HepG2 (cell line): Measurements from ENCODE around the gene ZNF608. TPM values are rescaled to one million over a fixed set of nuclear protein-coding genes. Genes with fewer than 3 reads are reported as not detected.

ENCODE experiments used
- ATAC-seq: fragments of 200-7000 bp; cut with Tn5 transposase; 3 replicates; pipeline ENCODE4 v1.9.1; 2020; ENCODE audit warnings: mild to moderate bottlenecking, moderate library complexity
- BruUV-seq: library from RNA; stranded (reverse); fragments of 400-500 nt; replicated peaks from 2 replicates; lab custom pipeline; 2021; lab: Mats Ljungman, UMichigan
- CTCF ChIA-PET: fragments of 300-600 bp; formaldehyde crosslinking; extraction: SDS; loops from one replicate; lab custom pipeline; 2021; ENCODE audit warnings: low total read pairs, inconsistent platforms, low intra/inter-chr PET ratio; lab: Yijun Ruan, JAX
- POLR2A ChIA-PET: fragments of 350-600 bp; sonication (Branson Sonifier 250); formaldehyde crosslinking; loops from one replicate; lab custom pipeline; 2020; ENCODE audit warnings: antibody characterized with exemption, inconsistent platforms; lab: Yijun Ruan, JAX
- DNase-seq: peaks from one replicate; pipeline ENCODE4 v3.0.0-alpha.2; 2015; ENCODE audit warnings: low spot score
- FAIRE-seq: peaks from 3 replicates; lab custom pipeline; 2011; peaks lifted over from hg19 to GRCh38; lab: Jason Lieb, UNC
- H2AFZ ChIP-seq: one replicate; pipeline ENCODE4 v1.6.1; 2011; ENCODE audit warnings: low read length, inconsistent platforms
- H3K27ac ChIP-seq: fragments of 300-600 bp; 3 replicates; pipeline ENCODE4 v1.8.0; 2011; ENCODE audit warnings: mixed run types, mild to moderate bottlenecking, mixed read lengths, low read length, inconsistent platforms; ENCODE audit not compliant: insufficient read depth; ENCODE audit errors: extremely low read length
- H3K27me3 ChIP-seq, 2 experiments: fragments of 200-600 bp in 1 of 2; 2 replicates in 1 of 2; 3 replicates in 1 of 2; pipeline versions ENCODE4 v1.6.0 to v1.8.0; 2011; ENCODE audit warnings: low read length in 2 of 2, mild to moderate bottlenecking in 2 of 2, moderate library complexity in 2 of 2, inconsistent platforms in 1 of 2; ENCODE audit not compliant: insufficient read depth in 2 of 2, control insufficient read depth in 1 of 2
- H3K36me3 ChIP-seq, 2 experiments: fragments of 200-600 bp in 1 of 2; replicated peaks in 1 of 2; 2 replicates in 1 of 2; 3 replicates in 1 of 2; pipeline versions ENCODE4 v1.5.1 to v1.8.0; 2011; ENCODE audit warnings: low read length in 2 of 2, inconsistent platforms in 1 of 2; ENCODE audit not compliant: insufficient read depth in 2 of 2, control insufficient read depth in 1 of 2
- H3K4me1 ChIP-seq: 2 replicates; pipeline ENCODE4 v1.5.1; 2012; ENCODE audit warnings: low read length, inconsistent platforms; ENCODE audit not compliant: insufficient read depth
- H3K4me2 ChIP-seq: 2 replicates; pipeline ENCODE4 v1.6.0; 2011; ENCODE audit warnings: low read depth, low read length, inconsistent platforms
- H3K4me3 ChIP-seq, 3 experiments: fragments of 200-600 bp in 1 of 3; sonication (generic), shearing (Covaris generic) in 1 of 3; replicated peaks in 1 of 3; 2 replicates each; pipeline ENCODE4 v1.5.1; 2011 to 2016; ENCODE audit warnings: low read length in 3 of 3, inconsistent platforms in 2 of 3, low read depth in 2 of 3, mild to moderate bottlenecking in 2 of 3, control low read depth in 1 of 3, mixed read lengths in 1 of 3; ENCODE audit not compliant: insufficient read depth in 1 of 3
- H3K79me2 ChIP-seq: one replicate; pipeline ENCODE4 v1.6.1; 2011; ENCODE audit warnings: low read length, inconsistent platforms; ENCODE audit not compliant: insufficient read depth
- H3K9ac ChIP-seq: 2 replicates; pipeline ENCODE4 v1.6.0; 2011; ENCODE audit warnings: mild to moderate bottlenecking, low read depth, low read length, inconsistent platforms; ENCODE audit not compliant: insufficient read depth
- H3K9me3 ChIP-seq: 2 replicates; pipeline ENCODE4 v1.5.1; 2012; ENCODE audit warnings: mild to moderate bottlenecking, low read length
- H4K20me1 ChIP-seq: 2 replicates; pipeline ENCODE4 v1.6.0; 2011; ENCODE audit warnings: inconsistent platforms, mild to moderate bottlenecking, low read length, moderate library complexity; ENCODE audit not compliant: insufficient read depth
- GATAD1 ChIP-seq: IDR thresholded peaks from 2 replicates; pipeline ENCODE4 v1.6.1; 2016; ENCODE audit warnings: missing genetic modification reagents, missing compliant biosample characterization
- GLI4 ChIP-seq: sonication (generic); formaldehyde crosslinking; IDR thresholded peaks from 2 replicates; pipeline ENCODE4 v1.5.1; 2020; ENCODE audit warnings: missing genetic modification reagents, mild to moderate bottlenecking, moderate library complexity, borderline replicate concordance
- LCORL ChIP-seq, 2 experiments: fragments of 450-650 bp in 1 of 2; sonication (generic) in 1 of 2; formaldehyde crosslinking in 1 of 2; IDR thresholded peaks; 2 replicates each; pipeline versions ENCODE4 v1.5.0 to v1.6.1; 2017 to 2020; ENCODE audit warnings: antibody characterized with exemption in 1 of 2, missing genetic modification reagents in 1 of 2
- STAT5B ChIP-seq: sonication (generic); formaldehyde crosslinking; IDR thresholded peaks from 2 replicates; pipeline ENCODE4 v1.4.0; 2020; ENCODE audit warnings: missing genetic modification reagents
- YY1 ChIP-seq: IDR thresholded peaks from 2 replicates; pipeline ENCODE4 v1.6.1; 2011; ENCODE audit warnings: low read length, low read depth, moderate library complexity, mild to moderate bottlenecking; ENCODE audit not compliant: insufficient read depth, insufficient replicate concordance
- ZNF264 ChIP-seq: sonication (generic); formaldehyde crosslinking; IDR thresholded peaks from 2 replicates; pipeline ENCODE4 v1.4.0; 2020; ENCODE audit warnings: missing genetic modification reagents
- ZNF629 ChIP-seq: sonication (generic); formaldehyde crosslinking; conservative IDR thresholded peaks from 2 replicates; pipeline ENCODE4 v1.5.0; 2020; ENCODE audit warnings: missing genetic modification reagents
- ZNF782 ChIP-seq: sonication (generic); formaldehyde crosslinking; IDR thresholded peaks from 2 replicates; pipeline ENCODE4 v1.4.0; 2020; ENCODE audit warnings: missing genetic modification reagents, mild to moderate bottlenecking, borderline replicate concordance
- WGBS: methylation state at CpG from one replicate; pipeline ENCODE4 v1.1.6; 2017; ENCODE audit warnings: low lambda C conversion rate; 5-methylcytosine and 5-hydroxymethylcytosine counted together
- in situ Hi-C: cut with HindIII; loops from 2 replicates; pipeline ENCODE4 v1.10.0; 2017; ENCODE audit warnings: low pct_unique_long_range_greater_than_20kb; ENCODE audit not compliant: extremely low pct_ligation_motif_present
- intact Hi-C: fragments of 100-400 bp; cut with micrococcal nuclease; formaldehyde crosslinking; loops from one replicate; pipeline ENCODE4 v1.10.0; 2022; ENCODE audit not compliant: unreplicated experiment
- polyA plus RNA-seq, 8 experiments: library from polyadenylated mRNA; depleted of rRNA in 3 of 8; stranded (reverse) in 7 of 8; unstranded in 1 of 8; fragments of >200 nt; fragmentation: Illumina TruSeq in 4 of 8; extraction: Trizol in 4 of 8; gene quantifications; 2 replicates each; pipeline versions ENCODE4 v1.2.1 to v1.2.3, GENCODE V29; 2011 to 2016; ENCODE audit warnings: low read depth in 4 of 8, missing spikeins in 1 of 8, mixed read lengths in 1 of 8; ENCODE audit not compliant: insufficient read depth in 1 of 8
- total RNA-seq, 5 experiments: library from RNA; depleted of rRNA; stranded (reverse); fragments of >200 nt; fragmentation: Illumina TruSeq; extraction: Trizol; gene quantifications; 2 replicates each; pipeline ENCODE4 v1.2.3, GENCODE V29; 2016; ENCODE audit warnings: low read depth in 1 of 5
- TF ChIP-seq, protein P1 (sequence below): sonication (generic); formaldehyde crosslinking; IDR thresholded peaks from 2 replicates; pipeline ENCODE4 v1.5.1; 2020; ENCODE audit warnings: missing genetic modification reagents, mild to moderate bottlenecking, borderline replicate concordance
- TF ChIP-seq, protein P2 (sequence below): IDR thresholded peaks from 2 replicates; pipeline ENCODE4 v1.6.1; 2012; ENCODE audit warnings: low read length, improper control_type of control experiment
- TF ChIP-seq, protein P3 (sequence below): sonication (generic); formaldehyde crosslinking; IDR thresholded peaks from 2 replicates; pipeline ENCODE4 v1.8.1; 2023; ENCODE audit warnings: missing genetic modification reagents, inconsistent platforms, borderline replicate concordance
- TF ChIP-seq, protein P4 (sequence below): sonication (generic); formaldehyde crosslinking; IDR thresholded peaks from 2 replicates; pipeline ENCODE4 v1.4.0; 2020; ENCODE audit warnings: missing genetic modification reagents
- TF ChIP-seq, protein P5 (sequence below), 2 experiments: sonication (generic) in 1 of 2; formaldehyde crosslinking in 1 of 2; IDR thresholded peaks; 2 replicates each; pipeline versions ENCODE4 v1.4.0 to v1.6.1; 2018 to 2020; ENCODE audit warnings: missing genetic modification reagents in 2 of 2, borderline replicate concordance in 1 of 2, low read depth in 1 of 2, mild to moderate bottlenecking in 1 of 2, missing biosample characterization in 1 of 2

The ZNF608 gene
- total and polyA plus RNA-seq, 2 of the 13 experiments (the other 11 are each of a cell fraction or from before 2014, with no cell fraction given) = 0.66 to 0.91 TPM

DNA sequence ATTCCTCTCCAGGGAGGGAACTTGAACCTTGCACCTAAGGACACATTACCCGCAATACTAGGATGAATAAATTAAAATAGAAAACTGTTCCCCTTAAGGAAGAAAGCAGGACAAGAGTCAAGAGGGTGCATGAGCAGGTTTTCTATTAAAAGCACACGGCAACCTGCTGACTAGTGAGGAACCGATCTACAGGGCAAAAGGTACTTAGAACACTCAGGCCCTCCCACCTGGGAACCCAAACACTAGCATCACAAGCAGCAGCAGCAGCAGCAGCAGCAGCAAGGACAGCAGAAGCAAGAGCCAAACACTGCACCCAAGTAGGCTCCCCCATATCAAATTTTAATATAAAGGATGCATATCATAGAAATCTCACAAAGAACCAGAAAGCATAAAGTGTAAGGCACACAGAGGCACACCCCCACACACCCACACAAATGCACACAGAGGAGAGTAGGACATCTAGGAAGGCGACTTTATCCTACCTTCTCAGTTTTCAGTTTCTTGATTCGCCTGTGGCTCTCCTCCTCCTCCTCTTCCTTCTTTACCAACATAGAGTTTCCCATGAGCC, 2.8 kb downstream of the ZNF608 start:
- H2AFZ ChIP-seq = no peak overlapping the region
- TF ChIP-seq, protein P1, sequence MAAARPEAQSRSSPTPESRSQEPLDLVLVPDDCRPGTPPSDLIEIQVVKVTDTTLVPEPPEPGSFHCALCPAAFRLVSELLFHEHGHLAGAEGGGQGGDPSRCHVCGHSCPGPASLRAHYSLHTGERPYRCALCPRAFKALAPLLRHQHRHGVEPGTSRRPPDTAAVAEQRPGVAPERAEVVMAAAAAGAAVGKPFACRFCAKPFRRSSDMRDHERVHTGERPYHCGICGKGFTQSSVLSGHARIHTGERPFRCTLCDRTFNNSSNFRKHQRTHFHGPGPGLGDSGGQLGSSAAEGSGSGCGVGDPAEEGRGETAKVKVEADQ = no peak
- TF ChIP-seq LCORL (IDR thresholded peaks at IDR 0.05) = no peak
- no peak for TF ChIP-seq LCORL (CRISPR knock-in tag; IDR thresholded peaks at IDR 0.05)
- TF ChIP-seq, protein P2, sequence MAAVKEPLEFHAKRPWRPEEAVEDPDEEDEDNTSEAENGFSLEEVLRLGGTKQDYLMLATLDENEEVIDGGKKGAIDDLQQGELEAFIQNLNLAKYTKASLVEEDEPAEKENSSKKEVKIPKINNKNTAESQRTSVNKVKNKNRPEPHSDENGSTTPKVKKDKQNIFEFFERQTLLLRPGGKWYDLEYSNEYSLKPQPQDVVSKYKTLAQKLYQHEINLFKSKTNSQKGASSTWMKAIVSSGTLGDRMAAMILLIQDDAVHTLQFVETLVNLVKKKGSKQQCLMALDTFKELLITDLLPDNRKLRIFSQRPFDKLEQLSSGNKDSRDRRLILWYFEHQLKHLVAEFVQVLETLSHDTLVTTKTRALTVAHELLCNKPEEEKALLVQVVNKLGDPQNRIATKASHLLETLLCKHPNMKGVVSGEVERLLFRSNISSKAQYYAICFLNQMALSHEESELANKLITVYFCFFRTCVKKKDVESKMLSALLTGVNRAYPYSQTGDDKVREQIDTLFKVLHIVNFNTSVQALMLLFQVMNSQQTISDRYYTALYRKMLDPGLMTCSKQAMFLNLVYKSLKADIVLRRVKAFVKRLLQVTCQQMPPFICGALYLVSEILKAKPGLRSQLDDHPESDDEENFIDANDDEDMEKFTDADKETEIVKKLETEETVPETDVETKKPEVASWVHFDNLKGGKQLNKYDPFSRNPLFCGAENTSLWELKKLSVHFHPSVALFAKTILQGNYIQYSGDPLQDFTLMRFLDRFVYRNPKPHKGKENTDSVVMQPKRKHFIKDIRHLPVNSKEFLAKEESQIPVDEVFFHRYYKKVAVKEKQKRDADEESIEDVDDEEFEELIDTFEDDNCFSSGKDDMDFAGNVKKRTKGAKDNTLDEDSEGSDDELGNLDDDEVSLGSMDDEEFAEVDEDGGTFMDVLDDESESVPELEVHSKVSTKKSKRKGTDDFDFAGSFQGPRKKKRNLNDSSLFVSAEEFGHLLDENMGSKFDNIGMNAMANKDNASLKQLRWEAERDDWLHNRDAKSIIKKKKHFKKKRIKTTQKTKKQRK = no peak
- no peak for TF ChIP-seq ZNF264
- TF ChIP-seq ZNF629 (CRISPR knock-in tag) = no peak
- no peak for TF ChIP-seq GLI4 (CRISPR knock-in tag)
- TF ChIP-seq, protein P3, sequence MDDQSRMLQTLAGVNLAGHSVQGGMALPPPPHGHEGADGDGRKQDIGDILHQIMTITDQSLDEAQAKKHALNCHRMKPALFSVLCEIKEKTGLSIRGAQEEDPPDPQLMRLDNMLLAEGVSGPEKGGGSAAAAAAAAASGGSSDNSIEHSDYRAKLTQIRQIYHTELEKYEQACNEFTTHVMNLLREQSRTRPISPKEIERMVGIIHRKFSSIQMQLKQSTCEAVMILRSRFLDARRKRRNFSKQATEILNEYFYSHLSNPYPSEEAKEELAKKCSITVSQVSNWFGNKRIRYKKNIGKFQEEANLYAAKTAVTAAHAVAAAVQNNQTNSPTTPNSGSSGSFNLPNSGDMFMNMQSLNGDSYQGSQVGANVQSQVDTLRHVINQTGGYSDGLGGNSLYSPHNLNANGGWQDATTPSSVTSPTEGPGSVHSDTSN (CRISPR knock-in tag) = no peak
- TF ChIP-seq, protein P4, sequence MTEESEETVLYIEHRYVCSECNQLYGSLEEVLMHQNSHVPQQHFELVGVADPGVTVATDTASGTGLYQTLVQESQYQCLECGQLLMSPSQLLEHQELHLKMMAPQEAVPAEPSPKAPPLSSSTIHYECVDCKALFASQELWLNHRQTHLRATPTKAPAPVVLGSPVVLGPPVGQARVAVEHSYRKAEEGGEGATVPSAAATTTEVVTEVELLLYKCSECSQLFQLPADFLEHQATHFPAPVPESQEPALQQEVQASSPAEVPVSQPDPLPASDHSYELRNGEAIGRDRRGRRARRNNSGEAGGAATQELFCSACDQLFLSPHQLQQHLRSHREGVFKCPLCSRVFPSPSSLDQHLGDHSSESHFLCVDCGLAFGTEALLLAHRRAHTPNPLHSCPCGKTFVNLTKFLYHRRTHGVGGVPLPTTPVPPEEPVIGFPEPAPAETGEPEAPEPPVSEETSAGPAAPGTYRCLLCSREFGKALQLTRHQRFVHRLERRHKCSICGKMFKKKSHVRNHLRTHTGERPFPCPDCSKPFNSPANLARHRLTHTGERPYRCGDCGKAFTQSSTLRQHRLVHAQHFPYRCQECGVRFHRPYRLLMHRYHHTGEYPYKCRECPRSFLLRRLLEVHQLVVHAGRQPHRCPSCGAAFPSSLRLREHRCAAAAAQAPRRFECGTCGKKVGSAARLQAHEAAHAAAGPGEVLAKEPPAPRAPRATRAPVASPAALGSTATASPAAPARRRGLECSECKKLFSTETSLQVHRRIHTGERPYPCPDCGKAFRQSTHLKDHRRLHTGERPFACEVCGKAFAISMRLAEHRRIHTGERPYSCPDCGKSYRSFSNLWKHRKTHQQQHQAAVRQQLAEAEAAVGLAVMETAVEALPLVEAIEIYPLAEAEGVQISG = no peak
- TF ChIP-seq GATAD1 (CRISPR knock-in tag) = no peak
- TF ChIP-seq STAT5B (CRISPR knock-in tag) = no peak
- TF ChIP-seq, protein P5, sequence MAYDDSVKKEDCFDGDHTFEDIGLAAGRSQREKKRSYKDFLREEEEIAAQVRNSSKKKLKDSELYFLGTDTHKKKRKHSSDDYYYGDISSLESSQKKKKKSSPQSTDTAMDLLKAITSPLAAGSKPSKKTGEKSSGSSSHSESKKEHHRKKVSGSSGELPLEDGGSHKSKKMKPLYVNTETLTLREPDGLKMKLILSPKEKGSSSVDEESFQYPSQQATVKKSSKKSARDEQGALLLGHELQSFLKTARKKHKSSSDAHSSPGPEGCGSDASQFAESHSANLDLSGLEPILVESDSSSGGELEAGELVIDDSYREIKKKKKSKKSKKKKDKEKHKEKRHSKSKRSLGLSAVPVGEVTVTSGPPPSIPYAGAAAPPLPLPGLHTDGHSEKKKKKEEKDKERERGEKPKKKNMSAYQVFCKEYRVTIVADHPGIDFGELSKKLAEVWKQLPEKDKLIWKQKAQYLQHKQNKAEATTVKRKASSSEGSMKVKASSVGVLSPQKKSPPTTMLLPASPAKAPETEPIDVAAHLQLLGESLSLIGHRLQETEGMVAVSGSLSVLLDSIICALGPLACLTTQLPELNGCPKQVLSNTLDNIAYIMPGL (CRISPR knock-in tag; IDR thresholded peaks at IDR 0.05; ENCODE audit: borderline replicate concordance in 1 of 2, low read depth in 1 of 2) = no peak
- no peak for TF ChIP-seq ZNF782 (CRISPR knock-in tag)
- no peak for TF ChIP-seq YY1

More for the DNA sequence above, 2.8 kb downstream of the ZNF608 start:
- WGBS = 44% methylated on average over 5 of the region's 5 CpGs
- DNase-seq (no peak), FAIRE-seq (no peak), ATAC-seq (no peak)
- Histone ChIP-seq H3K4me1 (peaks cover 46% of the 10 kb centered on the region), H3K36me3 (no peaks in the 10 kb centered on the region), H3K9me3 (no peaks in the 10 kb centered on the region), H3K27me3 (peaks cover 0 to 27% of the 10 kb centered on the region in 2 experiments; a peak in 2 of 5 replicates), H3K79me2 (no peaks in the 10 kb centered on the region), H3K27ac (no peak overlapping the region), H4K20me1 (no peaks in the 10 kb centered on the region), H3K9ac (no peak overlapping the region), H3K4me3 (no peak overlapping the region), H3K4me2 (peak overlapping the region; percentile 19; the same call in 1 of the 2 replicates)
- CTCF ChIA-PET = no interaction called here
- in situ Hi-C loops (no loop called here), intact Hi-C loops (no loop called here)
- no TSS peak for BruUV-seq
- POLR2A ChIA-PET = no interaction called here
